ENCODE data around the gene MICAL1.

MICAL1 gene

DNA sequence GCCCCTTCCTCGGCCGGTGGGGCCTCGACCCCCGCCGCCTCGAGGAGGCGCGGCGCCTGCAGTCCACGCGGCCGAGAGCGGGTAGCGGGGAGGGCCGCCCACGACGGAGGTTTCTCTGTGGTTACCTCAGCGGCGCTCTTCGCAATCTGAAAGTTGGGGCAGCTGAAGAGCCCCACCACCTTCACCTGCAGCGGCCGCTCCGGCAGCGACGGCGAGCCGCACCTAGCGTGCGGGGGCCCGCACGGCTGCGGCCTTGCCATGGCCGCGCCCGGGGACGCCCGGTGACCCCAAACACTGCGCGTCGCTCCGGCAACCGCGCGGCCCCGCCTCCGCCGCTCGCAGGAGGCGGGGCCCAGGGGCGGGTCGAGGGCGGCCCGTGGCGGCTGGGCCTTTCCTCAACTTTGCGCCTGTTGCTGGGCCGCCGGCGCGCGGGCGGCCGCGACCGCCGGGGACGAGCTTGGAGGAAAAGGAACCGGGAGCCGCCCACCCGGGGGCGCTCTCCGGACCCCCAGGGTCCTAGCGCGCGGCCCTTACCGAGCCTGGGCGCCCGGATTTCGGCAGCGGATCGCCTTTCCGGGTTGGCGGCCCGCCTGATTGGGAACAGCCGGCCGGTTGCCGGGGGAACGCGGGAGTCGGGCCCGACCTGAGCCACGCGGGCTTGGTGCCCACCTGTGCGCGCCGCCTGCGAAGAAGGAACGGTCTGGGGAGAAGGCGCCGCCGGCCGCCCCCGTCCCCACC lies 15.1 kb downstream of the MICAL1 start, which contains the start of the genes PPIL6 and SMPD2:
TSS of gene PPIL6 (minus strand) at position 298 of the 738 bp plus-strand sequence. CDS start at position 260, 38 bp downstream.
TSS of gene SMPD2 (plus strand) at position 394 of the 738 bp plus-strand sequence. CDS start 398 bp downstream, outside the sequence.
- in situ Hi-C loops (cut with MboI; ENCODE audit: low sequenced_read_pairs) = no loop called here

DNA sequence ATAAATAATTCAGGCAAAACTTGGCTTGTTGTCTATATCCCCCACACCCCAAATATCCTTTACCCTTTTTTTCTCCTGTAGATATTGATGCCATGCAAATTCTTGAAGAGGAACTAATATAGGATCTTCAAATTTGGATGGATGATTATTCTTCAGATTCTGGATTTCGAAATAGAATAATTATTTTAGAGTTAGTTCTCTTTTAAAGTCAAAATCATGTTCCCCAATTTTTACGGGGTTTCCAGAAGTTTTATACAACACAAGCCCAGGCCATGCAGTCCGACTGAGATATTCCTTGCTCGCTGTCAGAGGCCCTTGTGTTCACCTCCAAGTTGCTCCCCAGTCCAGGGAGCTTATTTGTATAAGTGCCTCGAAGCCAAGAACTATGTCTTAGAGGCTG lies 19.5 kb downstream of the MICAL1 start:
- in situ Hi-C loops (cut with MboI; ENCODE audit: low sequenced_read_pairs) = no loop called here

DNA sequence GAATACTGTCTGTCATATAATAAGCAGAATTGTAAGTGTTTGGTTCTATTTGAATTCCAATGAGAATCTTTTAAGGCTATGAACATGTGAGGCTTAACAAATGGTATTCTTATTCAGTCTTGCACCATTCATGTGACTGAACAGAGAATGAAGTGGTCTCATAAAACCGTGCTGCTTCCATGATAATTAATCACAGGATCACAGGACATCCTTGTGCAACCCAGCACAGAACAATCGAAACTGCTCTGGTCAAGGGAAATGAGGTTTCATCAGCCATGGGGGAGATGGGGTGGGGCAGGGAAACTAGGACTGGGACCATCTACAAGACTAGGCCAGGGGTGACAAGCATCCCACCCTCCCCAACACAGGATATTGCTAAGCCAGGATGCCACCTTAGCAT lies 21.1 kb downstream of the MICAL1 start:
- in situ Hi-C loops (cut with MboI; ENCODE audit: low sequenced_read_pairs) = no loop called here

DNA sequence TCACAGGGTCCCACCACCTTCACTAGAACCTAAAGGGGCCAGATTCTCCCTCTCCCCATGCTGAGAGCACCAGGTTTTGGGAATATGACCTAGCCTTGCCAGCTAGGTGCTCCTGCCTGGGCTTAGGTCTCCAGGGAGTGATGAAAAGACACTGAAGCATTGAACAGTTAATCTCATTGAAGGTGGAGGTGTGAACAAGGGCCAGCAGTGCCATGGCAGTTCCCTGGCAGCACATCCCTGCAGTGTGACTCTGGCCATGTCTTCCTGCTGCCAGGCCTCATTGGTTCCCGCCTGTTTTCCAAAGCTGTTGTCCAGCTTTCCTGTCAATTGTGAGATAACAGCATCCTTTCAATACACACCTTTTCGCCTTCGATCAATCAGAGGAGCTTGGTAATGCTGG lies 26.1 kb downstream of the MICAL1 start:
- in situ Hi-C loops (cut with MboI; ENCODE audit: low sequenced_read_pairs) = no loop called here

DNA sequence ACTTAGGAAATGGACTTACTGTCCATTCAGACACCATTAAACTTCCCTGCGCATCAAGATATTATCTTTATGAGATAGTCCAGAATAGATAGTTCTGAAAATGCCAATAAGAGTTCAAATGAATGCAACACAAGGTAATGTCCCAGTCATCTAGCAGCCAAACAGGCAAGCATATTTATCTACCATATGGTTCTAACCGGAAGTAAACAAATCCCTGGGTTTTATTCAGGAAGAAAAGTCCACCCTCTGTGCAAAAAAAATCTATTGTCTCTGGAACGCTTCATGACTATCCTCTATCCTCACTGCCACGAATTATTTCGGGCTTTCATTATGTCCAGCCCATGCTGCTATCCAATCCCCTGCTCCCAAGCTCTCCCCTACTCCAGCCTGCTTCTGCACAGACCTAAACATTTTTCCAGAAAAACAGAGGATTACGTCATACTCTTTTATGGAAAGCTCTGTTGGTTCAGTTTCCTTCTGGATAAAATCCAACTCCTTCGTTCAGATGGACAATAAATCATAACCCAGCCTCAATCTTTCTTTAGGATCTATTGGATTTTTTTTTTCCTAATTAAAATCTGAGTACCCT lies 26.6 kb downstream of the MICAL1 start:
- in situ Hi-C loops (cut with MboI; ENCODE audit: low sequenced_read_pairs) = no loop called here

DNA sequence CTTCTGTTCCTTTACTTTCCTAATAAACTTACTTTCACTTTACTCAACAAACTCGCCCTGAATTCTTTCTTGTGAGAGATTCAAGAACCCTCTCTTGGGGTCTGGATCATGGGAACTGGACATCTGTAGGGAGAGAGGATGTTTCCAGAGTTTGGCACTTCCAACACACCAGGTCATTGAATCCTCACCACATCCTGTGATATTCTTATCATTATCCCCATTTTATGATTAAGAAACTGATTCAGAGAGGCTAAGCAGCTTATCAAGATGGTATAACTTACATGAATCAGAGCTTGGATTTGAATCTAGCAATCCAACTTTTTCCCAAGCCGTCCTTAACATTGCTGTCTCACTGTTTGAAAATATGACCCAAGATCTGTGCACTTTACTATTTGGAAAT lies 30.6 kb downstream of the MICAL1 start:
- in situ Hi-C loops (cut with MboI; ENCODE audit: low sequenced_read_pairs) = no loop called here

DNA sequence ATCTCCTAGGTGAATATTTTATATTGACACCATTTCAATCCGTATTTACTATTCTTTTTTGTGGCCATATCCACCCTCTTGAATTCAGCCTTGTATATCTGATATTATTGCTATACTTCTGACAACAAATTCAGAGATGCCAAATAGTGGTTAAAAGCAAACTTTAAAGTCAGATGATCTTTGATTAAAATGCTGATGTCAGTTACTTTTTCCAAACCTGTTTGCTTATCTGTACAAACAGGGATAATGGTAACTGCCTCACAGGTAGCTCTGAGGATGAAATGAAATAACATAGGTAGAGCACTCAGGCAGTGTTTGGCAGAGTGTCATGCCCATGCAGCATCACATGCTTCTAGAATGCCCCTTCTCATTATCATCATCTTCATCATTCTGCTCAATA lies 34.4 kb downstream of the MICAL1 start:
- in situ Hi-C loops (cut with MboI; ENCODE audit: low sequenced_read_pairs) = no loop called here

DNA sequence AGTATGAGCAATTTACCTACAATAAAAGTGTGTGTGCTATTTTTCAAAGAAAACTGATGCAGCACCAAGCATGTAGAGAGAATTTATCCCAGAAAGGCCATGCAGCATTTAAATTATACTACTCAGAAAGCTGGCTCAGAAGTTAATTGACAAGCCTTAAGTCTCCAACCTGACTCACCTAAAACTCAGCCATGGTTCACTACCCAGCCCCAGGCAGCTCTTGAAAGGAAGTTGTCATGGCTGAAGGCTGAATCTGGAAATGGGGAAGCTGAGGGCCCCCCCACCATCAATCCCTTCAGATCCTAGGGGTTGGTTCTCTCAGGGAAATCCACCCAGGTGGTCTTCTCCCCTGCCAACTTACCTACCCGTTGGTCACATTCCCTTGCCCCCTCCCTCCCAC lies 34.8 kb downstream of the MICAL1 start:
- in situ Hi-C loops (cut with MboI; ENCODE audit: low sequenced_read_pairs) = no loop called here

DNA sequence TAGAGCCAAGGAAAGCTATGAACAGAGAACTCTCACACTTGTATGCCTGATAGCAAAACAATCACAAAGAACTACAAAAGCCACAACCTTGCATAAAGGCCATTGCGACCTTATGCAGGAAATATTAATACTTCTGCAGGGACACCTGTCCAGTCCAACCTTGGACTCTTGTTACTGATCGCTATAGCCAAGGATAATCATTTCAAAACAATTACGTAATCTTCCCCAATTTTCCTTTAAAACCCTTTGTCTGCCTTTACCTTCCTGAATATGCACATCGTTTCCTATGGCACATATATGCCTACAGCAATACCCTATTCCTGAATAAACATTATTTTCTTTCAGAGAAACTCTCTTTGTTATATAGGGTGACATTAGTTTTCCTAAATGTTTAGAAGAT lies 37.9 kb downstream of the MICAL1 start:
- in situ Hi-C loops (cut with MboI; ENCODE audit: low sequenced_read_pairs) = no loop called here

DNA sequence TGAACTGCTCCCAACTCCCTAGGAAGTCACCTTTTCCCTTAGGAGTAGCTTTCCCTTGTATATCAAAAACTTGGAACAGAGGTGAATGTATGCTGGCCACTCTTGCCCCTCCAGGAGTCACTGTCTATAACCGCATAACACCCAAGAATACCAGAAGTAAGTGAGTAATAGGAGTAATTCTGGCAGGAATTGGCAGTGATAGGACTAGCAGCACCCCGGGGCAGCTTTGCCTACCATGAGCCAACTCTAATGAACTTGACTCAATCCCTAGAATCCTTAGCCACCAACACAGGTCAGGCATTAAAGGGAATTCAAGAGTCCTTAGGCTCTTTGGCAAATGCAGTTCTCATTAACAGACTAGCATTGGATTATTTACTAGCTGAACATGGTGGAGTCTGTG lies 44.5 kb downstream of the MICAL1 start:
- in situ Hi-C loops (cut with MboI; ENCODE audit: low sequenced_read_pairs) = no loop called here

DNA sequence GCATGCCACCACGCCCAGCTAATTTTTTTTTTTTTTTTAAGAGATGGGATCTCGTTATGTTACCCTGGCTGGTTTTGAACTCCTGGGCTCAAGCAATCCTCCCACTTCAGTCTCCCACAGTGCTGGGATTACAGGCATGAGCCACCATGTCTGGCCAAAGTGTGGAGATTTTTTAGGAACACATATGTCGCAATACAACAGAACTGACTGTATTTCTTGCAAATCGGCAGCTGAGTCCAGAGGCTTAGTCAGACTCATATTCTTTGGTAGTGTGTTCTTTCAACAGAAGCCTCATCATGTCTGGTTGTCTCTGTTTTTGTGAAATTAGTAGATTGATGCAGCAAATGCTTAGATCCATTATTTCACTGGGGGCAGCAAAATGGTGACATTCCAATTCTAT lies 49.4 kb downstream of the MICAL1 start:
- in situ Hi-C loops (cut with MboI; ENCODE audit: low sequenced_read_pairs) = no loop called here

DNA sequence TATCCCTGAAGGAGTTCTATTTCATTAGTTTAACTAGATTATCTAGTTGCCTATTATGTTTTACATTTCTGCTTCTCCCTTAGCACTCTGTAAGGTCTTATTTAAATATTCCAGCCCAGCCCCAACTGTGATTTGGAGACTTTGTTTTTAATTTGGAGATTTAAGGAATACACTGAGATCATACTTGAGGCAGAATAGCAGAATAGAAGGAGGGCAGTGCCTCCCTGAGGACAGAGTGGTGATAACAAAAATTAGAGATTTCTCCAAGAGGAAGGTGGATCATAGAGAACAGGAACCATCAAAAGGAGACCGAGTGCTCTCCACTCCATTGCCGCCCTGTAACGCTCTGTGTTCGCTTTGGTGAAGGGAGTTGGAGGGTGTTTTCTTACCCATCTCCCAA lies 58.6 kb downstream of the MICAL1 start:
- in situ Hi-C loops (cut with MboI; ENCODE audit: low sequenced_read_pairs) = loop anchor here (10.0 kb wide), 1 partner anchor 212 kb away; no protein-coding TSS in a partner anchor

DNA sequence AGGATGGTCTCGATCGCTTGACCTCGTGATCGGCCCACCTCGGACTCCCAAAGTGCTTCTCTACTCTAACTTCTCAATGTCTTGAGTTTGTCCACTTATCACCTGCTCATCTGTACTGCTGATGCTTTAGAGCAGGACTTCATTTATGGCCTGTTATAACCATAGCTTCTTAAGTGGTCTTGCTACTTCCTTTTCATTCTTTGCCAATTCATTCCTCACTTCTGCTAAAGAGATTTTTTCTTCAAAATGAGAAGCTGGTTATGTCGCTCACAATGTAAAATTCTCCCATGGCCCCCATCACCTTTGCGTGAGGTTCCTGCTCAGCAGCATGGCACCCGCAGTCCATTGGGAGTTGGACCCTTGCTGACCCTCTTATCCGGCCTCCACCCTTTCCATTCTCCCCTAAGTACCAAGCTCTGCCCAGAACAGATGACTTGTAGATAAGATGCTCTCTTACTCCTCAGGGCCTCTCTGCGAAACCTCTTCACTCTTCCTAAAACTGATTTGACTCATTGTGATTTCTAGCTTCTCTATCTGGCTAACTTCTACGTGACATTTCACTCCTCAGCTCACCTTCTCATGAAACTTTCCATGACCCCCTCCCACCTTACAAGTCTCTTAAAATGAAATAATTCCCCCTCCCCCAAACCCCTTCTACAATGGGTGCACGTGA lies 59.4 kb downstream of the MICAL1 start:
- in situ Hi-C loops (cut with MboI; ENCODE audit: low sequenced_read_pairs) = loop anchor here (10.0 kb wide), 1 partner anchor 211 kb away; no protein-coding TSS in a partner anchor
